ENCODE results near the gene MLLT10.

DNA sequence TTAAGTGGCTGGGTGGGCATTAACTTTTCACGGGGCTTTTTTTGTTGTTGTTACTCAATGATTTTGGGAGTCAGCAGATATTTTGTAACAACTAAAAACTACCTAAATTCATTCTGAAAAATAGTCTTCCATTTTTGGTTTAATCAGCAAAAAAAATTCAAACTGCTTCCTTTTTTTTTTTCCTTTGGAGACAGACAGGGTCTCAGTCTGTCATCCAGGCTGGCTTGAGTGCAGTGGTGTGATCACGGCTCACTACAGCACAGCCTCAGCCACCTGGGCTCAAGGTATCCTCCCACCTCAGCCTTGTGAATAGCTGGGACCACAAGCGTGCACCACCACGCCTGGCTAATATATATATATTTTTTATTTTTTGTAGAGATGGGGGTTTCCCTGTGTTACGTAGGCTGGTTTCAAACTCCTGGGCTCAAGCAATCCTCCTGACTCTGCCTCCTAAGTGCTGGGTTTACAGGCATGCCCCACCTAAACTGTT lies 45.0 kb upstream of the MLLT10 start:
- no peak for TF ChIP-seq EZH2phosphoT487 (IDR thresholded peaks at IDR 0.05; ENCODE audit: low read depth, severe bottlenecking, unreplicated experiment)
- TF ChIP-seq, protein P1, sequence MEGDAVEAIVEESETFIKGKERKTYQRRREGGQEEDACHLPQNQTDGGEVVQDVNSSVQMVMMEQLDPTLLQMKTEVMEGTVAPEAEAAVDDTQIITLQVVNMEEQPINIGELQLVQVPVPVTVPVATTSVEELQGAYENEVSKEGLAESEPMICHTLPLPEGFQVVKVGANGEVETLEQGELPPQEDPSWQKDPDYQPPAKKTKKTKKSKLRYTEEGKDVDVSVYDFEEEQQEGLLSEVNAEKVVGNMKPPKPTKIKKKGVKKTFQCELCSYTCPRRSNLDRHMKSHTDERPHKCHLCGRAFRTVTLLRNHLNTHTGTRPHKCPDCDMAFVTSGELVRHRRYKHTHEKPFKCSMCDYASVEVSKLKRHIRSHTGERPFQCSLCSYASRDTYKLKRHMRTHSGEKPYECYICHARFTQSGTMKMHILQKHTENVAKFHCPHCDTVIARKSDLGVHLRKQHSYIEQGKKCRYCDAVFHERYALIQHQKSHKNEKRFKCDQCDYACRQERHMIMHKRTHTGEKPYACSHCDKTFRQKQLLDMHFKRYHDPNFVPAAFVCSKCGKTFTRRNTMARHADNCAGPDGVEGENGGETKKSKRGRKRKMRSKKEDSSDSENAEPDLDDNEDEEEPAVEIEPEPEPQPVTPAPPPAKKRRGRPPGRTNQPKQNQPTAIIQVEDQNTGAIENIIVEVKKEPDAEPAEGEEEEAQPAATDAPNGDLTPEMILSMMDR (IDR thresholded peaks at IDR 0.05; ENCODE audit: poor library complexity), result no peak

All from hepatocyte (in vitro differentiated cells).